ENCODE data around the gene VPS26C. TPM values are rescaled to one million over a fixed set of nuclear protein-coding genes. Genes with fewer than 3 reads are reported as not detected.

The VPS26C gene
- total and polyA plus RNA-seq, 2 of the 13 experiments (the other 11 are each of a cell fraction or from before 2014, with no cell fraction given) = 30.3 to 39.7 TPM

DNA sequence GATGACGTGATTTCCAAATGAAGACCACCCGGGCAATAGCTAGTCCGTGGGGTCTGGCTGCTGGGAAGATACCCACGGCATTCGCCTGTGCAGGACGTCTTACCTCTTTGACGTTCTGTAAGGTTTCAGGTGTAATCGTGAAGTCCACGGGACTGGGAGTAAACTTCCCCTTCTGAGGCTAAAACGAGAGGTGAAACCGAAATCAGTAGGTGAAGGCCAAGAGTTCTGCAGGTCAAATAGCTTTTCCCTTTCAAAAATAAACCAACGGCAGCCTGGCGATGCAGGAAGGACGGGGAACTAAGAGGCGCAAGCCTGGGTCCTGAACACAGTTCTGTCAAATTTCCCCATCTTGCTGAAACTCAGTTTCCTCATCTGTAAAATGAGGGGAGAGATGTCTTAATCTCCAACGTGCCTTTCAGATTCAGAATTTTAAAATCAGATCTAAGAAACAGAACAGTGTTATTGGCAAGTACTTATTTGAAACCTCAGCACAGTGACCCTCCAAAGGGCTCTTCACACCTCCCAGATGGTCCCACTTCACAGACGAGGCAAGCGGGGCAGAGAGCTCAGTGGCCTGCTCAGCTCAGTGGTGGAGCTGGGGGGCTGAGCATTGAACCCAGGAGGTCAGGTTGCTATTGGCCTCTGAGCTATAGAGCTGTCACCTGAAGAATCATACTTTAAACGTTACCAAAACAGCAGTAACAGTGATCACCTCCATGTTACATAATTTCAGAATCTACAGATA is 34.7 kb downstream of the VPS26C start (continued):
- TF ChIP-seq, protein P1, sequence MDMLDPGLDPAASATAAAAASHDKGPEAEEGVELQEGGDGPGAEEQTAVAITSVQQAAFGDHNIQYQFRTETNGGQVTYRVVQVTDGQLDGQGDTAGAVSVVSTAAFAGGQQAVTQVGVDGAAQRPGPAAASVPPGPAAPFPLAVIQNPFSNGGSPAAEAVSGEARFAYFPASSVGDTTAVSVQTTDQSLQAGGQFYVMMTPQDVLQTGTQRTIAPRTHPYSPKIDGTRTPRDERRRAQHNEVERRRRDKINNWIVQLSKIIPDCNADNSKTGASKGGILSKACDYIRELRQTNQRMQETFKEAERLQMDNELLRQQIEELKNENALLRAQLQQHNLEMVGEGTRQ (IDR thresholded peaks at IDR 0.05; ENCODE audit: low read depth, low read length) = no peak
- TF ChIP-seq, protein P1 (CRISPR knock-in tag; IDR thresholded peaks at IDR 0.05; ENCODE audit: borderline replicate concordance) = no peak
- TF ChIP-seq, protein P2, sequence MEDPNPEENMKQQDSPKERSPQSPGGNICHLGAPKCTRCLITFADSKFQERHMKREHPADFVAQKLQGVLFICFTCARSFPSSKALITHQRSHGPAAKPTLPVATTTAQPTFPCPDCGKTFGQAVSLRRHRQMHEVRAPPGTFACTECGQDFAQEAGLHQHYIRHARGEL (CRISPR knock-in tag; IDR thresholded peaks at IDR 0.05) = no peak
- TF ChIP-seq MTF2 (CRISPR knock-in tag; IDR thresholded peaks at IDR 0.05; ENCODE audit: borderline replicate concordance) (no peak), SP5 (CRISPR knock-in tag; IDR thresholded peaks at IDR 0.05; ENCODE audit: borderline replicate concordance, low read depth) (no peak), FOXA1 (IDR thresholded peaks at IDR 0.05) (no peak), FOXA1 (CRISPR knock-in tag; IDR thresholded peaks at IDR 0.05) (no peak)

DNA sequence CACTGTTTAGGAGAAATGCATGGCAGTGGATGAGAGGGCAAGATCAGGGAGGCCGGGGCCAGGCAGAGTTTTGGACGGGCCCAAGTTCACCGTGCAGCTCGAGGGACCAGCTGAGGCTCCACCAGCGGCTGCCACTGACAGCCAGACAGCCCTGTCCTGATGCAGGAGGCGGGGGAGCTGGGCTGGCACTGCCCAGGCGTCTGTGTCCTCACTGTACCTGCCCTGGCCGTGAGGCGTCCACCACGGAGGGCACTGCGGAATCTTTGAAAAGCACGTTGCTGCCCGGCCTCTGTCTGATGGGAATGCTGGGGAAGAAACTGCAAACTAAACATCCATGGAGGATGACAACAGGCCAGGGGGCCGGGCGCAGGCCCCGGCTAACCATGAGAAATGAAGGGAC is 35.5 kb downstream of the VPS26C start:
- CTCF ChIA-PET (ENCODE audit: low intra/inter-chr PET ratio, low total read pairs) = no interaction called here
- Histone ChIP-seq H3K79me2 (ENCODE audit: insufficient read depth, low read length) (peaks cover 6% of the 10 kb centered on the region), H3K27ac (ENCODE audit: extremely low read length, insufficient read depth, low read length) (no peak overlapping the region), H3K4me1 (ENCODE audit: insufficient read depth, low read length) (no peaks in the 10 kb centered on the region), H3K27me3 (ENCODE audit: control insufficient read depth in 1 of 2, insufficient read depth in 2 of 2, low read length in 2 of 2) (no peaks in the 10 kb centered on the region), H3K9ac (ENCODE audit: insufficient read depth, low read depth, low read length) (no peak overlapping the region), H3K36me3 (replicated peaks in 1 of 2; ENCODE audit: control insufficient read depth in 1 of 2, insufficient read depth in 2 of 2, low read length in 2 of 2) (peaks cover 21 to 70% of the 10 kb centered on the region in 2 experiments; a peak in 4 of 5 replicates), H3K9me3 (ENCODE audit: low read length) (no peaks in the 10 kb centered on the region), H3K4me2 (ENCODE audit: low read depth, low read length) (no peak overlapping the region), H2AFZ (ENCODE audit: low read length) (no peak overlapping the region), H4K20me1 (ENCODE audit: insufficient read depth, low read length) (no peaks in the 10 kb centered on the region), H3K4me3 (replicated peaks in 1 of 3; ENCODE audit: insufficient read depth in 1 of 3, low read depth in 2 of 3, low read length in 3 of 3) (no peak overlapping the region)
- intact Hi-C loops (cut with micrococcal nuclease; ENCODE audit: unreplicated experiment) (no loop called here), in situ Hi-C loops (cut with HindIII; ENCODE audit: extremely low pct_ligation_motif_present, low pct_unique_long_range_greater_than_20kb) (no loop called here)
- no peak for FAIRE-seq
- POLR2A ChIA-PET = no interaction called here
- 96% methylated on average over 16 of the region's 16 CpGs for whole genome bisulfite sequencing (ENCODE audit: low lambda C conversion rate)
- no peak for DNase-seq (ENCODE audit: low spot score)
- no peak for ATAC-seq
- BruUV-seq (replicated peaks) = no TSS peak
- TF ChIP-seq SIX1 (CRISPR knock-in tag; IDR thresholded peaks at IDR 0.05; ENCODE audit: borderline replicate concordance) = no peak
- TF ChIP-seq AGO2 (optimal IDR thresholded peaks at IDR 0.05; ENCODE audit: low read depth, low read length) = peak; percentile 80

Data from HepG2 (cell line).